CD14-positive monocyte (primary cell): ENCODE measurements around the gene MORN5. TPM values are rescaled to one million over a fixed set of nuclear protein-coding genes. Genes with fewer than 3 reads are reported as not detected.

Source experiments
- DNase-seq, 3 donors: peaks; one replicate each; pipeline ENCODE4 v3.0.0-alpha.2; 2011 to 2022
- H2AFZ ChIP-seq: 2 replicates; pipeline ENCODE4 v1.6.0; 2012; ENCODE audit warnings: mild to moderate bottlenecking, low read depth, low read length, inconsistent platforms; ENCODE audit not compliant: insufficient read depth, poor library complexity, severe bottlenecking
- H3K27ac ChIP-seq, 2 donors: 1 replicate in 1 of 2; 2 replicates in 1 of 2; pipeline ENCODE4 v1.5.1; 2012 to 2013; ENCODE audit warnings: low read length in 2 of 2, control low read depth in 1 of 2, inconsistent platforms in 1 of 2, low read depth in 1 of 2, mild to moderate bottlenecking in 1 of 2
- H3K27me3 ChIP-seq, 2 donors: one replicate each; pipeline versions ENCODE4 v1.6.0 to v1.6.1; 2011 to 2013; ENCODE audit warnings: low read length in 2 of 2; ENCODE audit not compliant: control insufficient read depth in 2 of 2, insufficient read depth in 2 of 2
- H3K36me3 ChIP-seq, 2 donors: replicated peaks in 1 of 2; 1 replicate in 1 of 2; 2 replicates in 1 of 2; pipeline versions ENCODE4 v1.5.1 to v1.6.1; 2012 to 2013; ENCODE audit warnings: low read length in 2 of 2, control low read depth in 1 of 2, inconsistent platforms in 1 of 2, mild to moderate bottlenecking in 1 of 2; ENCODE audit not compliant: insufficient read depth in 2 of 2, control insufficient read depth in 1 of 2
- H3K4me1 ChIP-seq, 2 donors: 1 replicate in 1 of 2; 2 replicates in 1 of 2; pipeline versions ENCODE4 v1.5.1 to v1.6.1; 2012 to 2013; ENCODE audit warnings: low read length in 2 of 2, control low read depth in 1 of 2, inconsistent platforms in 1 of 2, mild to moderate bottlenecking in 1 of 2, moderate library complexity in 1 of 2; ENCODE audit not compliant: insufficient read depth in 2 of 2, control insufficient read depth in 1 of 2
- H3K4me2 ChIP-seq: replicated peaks from 2 replicates; pipeline ENCODE3; 2012; ENCODE audit warnings: low read length, moderate library complexity, mild to moderate bottlenecking; ENCODE audit not compliant: poor library complexity, severe bottlenecking; ENCODE audit errors: extremely low read depth
- H3K4me3 ChIP-seq, 3 experiments: fragments of 200-600 bp in 1 of 3; sonication (generic) in 1 of 3; replicated peaks in 1 of 3; 1 replicate in 2 of 3; 2 replicates in 1 of 3; pipeline ENCODE4 v1.5.1; 2011 to 2013; ENCODE audit warnings: low read length in 3 of 3, mild to moderate bottlenecking in 3 of 3, control low read depth in 2 of 3, low read depth in 2 of 3, inconsistent platforms in 1 of 3, moderate library complexity in 1 of 3
- H3K79me2 ChIP-seq: 2 replicates; pipeline ENCODE4 v1.6.0; 2012; ENCODE audit warnings: mild to moderate bottlenecking, control low read depth, inconsistent platforms, low read length, moderate library complexity; ENCODE audit not compliant: insufficient read depth
- H3K9ac ChIP-seq: 2 replicates; pipeline ENCODE4 v1.6.0; 2017; ENCODE audit warnings: low read length, mild to moderate bottlenecking; ENCODE audit not compliant: insufficient read depth, poor library complexity, severe bottlenecking
- H3K9me3 ChIP-seq, 2 donors: replicated peaks in 1 of 2; 1 replicate in 1 of 2; 2 replicates in 1 of 2; pipeline versions ENCODE4 v1.5.1 to v1.6.1; 2012 to 2013; ENCODE audit warnings: low read length in 2 of 2, control low read depth in 1 of 2; ENCODE audit not compliant: control insufficient read depth in 1 of 2, insufficient read depth in 1 of 2
- H4K20me1 ChIP-seq: 2 replicates; pipeline ENCODE4 v1.6.0; 2012; ENCODE audit warnings: mild to moderate bottlenecking, low read length, control low read depth, moderate library complexity; ENCODE audit not compliant: insufficient read depth
- H3K27ac Mint-ChIP-seq, 7 donors: one replicate each; pipeline ENCODE4 v1.8.0; 2020; ENCODE audit warnings: mild to moderate bottlenecking in 7 of 7, mixed read lengths in 7 of 7, moderate library complexity in 6 of 7, inconsistent platforms in 2 of 7
- H3K27me3 Mint-ChIP-seq, 3 donors: one replicate each; pipeline ENCODE4 v1.8.0; 2021 to 2022; ENCODE audit warnings: low read depth in 3 of 3, mild to moderate bottlenecking in 3 of 3, mixed read lengths in 3 of 3, moderate library complexity in 3 of 3, inconsistent platforms in 1 of 3
- H3K36me3 Mint-ChIP-seq, 2 donors: one replicate each; pipeline ENCODE4 v1.8.0; 2020; ENCODE audit warnings: mixed read lengths in 2 of 2, inconsistent platforms in 1 of 2, mild to moderate bottlenecking in 1 of 2
- H3K4me1 Mint-ChIP-seq: one replicate; pipeline ENCODE4 v1.8.0; 2020; ENCODE audit warnings: mild to moderate bottlenecking, mixed read lengths
- H3K4me3 Mint-ChIP-seq, 2 donors: one replicate each; pipeline ENCODE4 v1.8.0; 2020; ENCODE audit warnings: mild to moderate bottlenecking in 2 of 2, mixed read lengths in 2 of 2, moderate library complexity in 1 of 2
- H3K9me3 Mint-ChIP-seq, 7 donors: one replicate each; pipeline ENCODE4 v1.8.0; 2020 to 2022; ENCODE audit warnings: mixed read lengths in 7 of 7, mild to moderate bottlenecking in 6 of 7, moderate library complexity in 6 of 7, inconsistent platforms in 2 of 7
- CTCF ChIP-seq: fragments of 200-600 bp; IDR thresholded peaks from one replicate; pipeline ENCODE4 v1.8.0; 2022; ENCODE audit warnings: antibody characterized with exemption, mild to moderate bottlenecking
- WGBS: methylation state at CpG from one replicate; pipeline ENCODE4 v1.1.5; 2013; ENCODE audit warnings: missing lambda C conversion rate; ENCODE audit not compliant: insufficient coverage; 5-methylcytosine and 5-hydroxymethylcytosine counted together
- intact Hi-C, 2 donors: fragments of 100-400 bp; cut with micrococcal nuclease; formaldehyde crosslinking; loops; one replicate each; pipeline versions ENCODE4 v1.15.0 to v1.15.1; 2023
- polyA plus RNA-seq, 3 donors: library from polyadenylated mRNA; depleted of rRNA in 1 of 3; unstranded in 2 of 3; stranded (reverse) in 1 of 3; fragments of 300-500 nt in 2 of 3; fragments of >200 nt in 1 of 3; fragmentation: Illumina TruSeq in 2 of 3; gene quantifications; 1 replicate in 2 of 3; 2 replicates in 1 of 3; pipeline ENCODE4 v1.2.3, GENCODE V29; 2012 to 2021

MORN5 gene
- polyA plus RNA-seq, 3 donors = not detected

GRCh38 chr9:122228568-122229484 is 69.1 kb downstream of the MORN5 start, which contains the start of gene LHX6:
Gene LHX6, minus strand, starts transcription at chr9:122228957. Its CDS starts 217 bp downstream, at chr9:122228740.
- Histone ChIP-seq H3K27me3 (peaks cover 36 to 52% of the 10 kb centered on the region in 2 donors), H3K4me2 (peak within 1 kb of the TSS; percentile 56), H3K9ac (no peak within 1 kb of the TSS), H3K4me3 (peak within 1 kb of the TSS in 1 of 3 experiments; percentile 36), H2AFZ (no peak within 1 kb of the TSS), H3K9me3 (peaks cover 0 to 13% of the 10 kb centered on the region in 2 donors), H3K27ac (no peak within 1 kb of the TSS), H3K4me1 (peaks cover 0 to 6% of the 10 kb centered on the region in 2 donors), H4K20me1 (no peaks in the 10 kb centered on the region), H3K36me3 (no peaks in the 10 kb centered on the region), H3K79me2 (no peaks in the 10 kb centered on the region)
- peak in 1 of 3 donors; percentile 17 for DNase-seq
- no peak for TF ChIP-seq CTCF
- Mint-ChIP-seq H3K4me3 (peak within 1 kb of the TSS; percentile 61 to 84), H3K4me1 (peaks cover 12% of the 10 kb centered on the region), H3K27me3 (peaks cover 23 to 42% (median 36%) of the 10 kb centered on the region in 3 donors), H3K27ac (no peak within 1 kb of the TSS), H3K36me3 (no peaks in the 10 kb centered on the region), H3K9me3 (peaks cover 0 to 16% (median 5%) of the 10 kb centered on the region in 7 donors)
- 5% methylated on average over 56 of the region's 70 CpGs for WGBS
- intact Hi-C loops = no loop called here

GRCh38 chr9:122229485-122229837 is 69.8 kb downstream of the MORN5 start:
- WGBS = 100% methylated on average over 1 of the region's 4 CpGs
- Mint-ChIP-seq H3K36me3 (no peaks in the 10 kb centered on the region), H3K27ac (no peak overlapping the region), H3K9me3 (peaks cover 0 to 16% (median 5%) of the 10 kb centered on the region in 7 donors), H3K4me1 (peaks cover 12% of the 10 kb centered on the region), H3K27me3 (peaks cover 23 to 39% (median 36%) of the 10 kb centered on the region in 3 donors), H3K4me3 (no peak overlapping the region)
- Histone ChIP-seq H3K36me3 (no peaks in the 10 kb centered on the region), H3K79me2 (no peaks in the 10 kb centered on the region), H3K9me3 (peaks cover 0 to 13% of the 10 kb centered on the region in 2 donors), H2AFZ (no peak overlapping the region), H3K4me1 (peaks cover 0 to 6% of the 10 kb centered on the region in 2 donors), H3K9ac (no peak overlapping the region), H3K4me3 (no peak overlapping the region), H3K27ac (no peak overlapping the region), H3K27me3 (peaks cover 36 to 52% of the 10 kb centered on the region in 2 donors), H4K20me1 (no peaks in the 10 kb centered on the region), H3K4me2 (no peak overlapping the region)
- no peak for TF ChIP-seq CTCF
- intact Hi-C loops = no loop called here
- DNase-seq = no peak
